Thymus (tissue), 11 donors: Measurements from ENCODE around the gene TAS2R9. TPM values are rescaled to one million over a fixed set of nuclear protein-coding genes. Genes with fewer than 3 reads are reported as not detected.

Source experiments
- DNase-seq, 9 donors: peaks; one replicate each; pipeline ENCODE4 v3.0.0-alpha.2; 2013; ENCODE audit warnings: low spot score in 9 of 9, low read depth in 6 of 9, missing footprints in 1 of 9
- H3K27ac ChIP-seq, 2 donors: one replicate each; pipeline ENCODE4 v1.5.1; 2013; ENCODE audit warnings: control low read depth in 1 of 2, low read depth in 1 of 2, low read length in 1 of 2, mild to moderate bottlenecking in 1 of 2, moderate library complexity in 1 of 2
- H3K27me3 ChIP-seq, 2 donors: one replicate each; pipeline ENCODE4 v1.5.1; 2013; ENCODE audit warnings: low read length in 1 of 2; ENCODE audit not compliant: control insufficient read depth in 2 of 2, insufficient read depth in 1 of 2
- H3K36me3 ChIP-seq, 2 donors: one replicate each; pipeline ENCODE4 v1.5.1; 2013; ENCODE audit warnings: low read length in 1 of 2, mild to moderate bottlenecking in 1 of 2, moderate library complexity in 1 of 2; ENCODE audit not compliant: control insufficient read depth in 2 of 2, insufficient read depth in 2 of 2
- H3K4me1 ChIP-seq, 2 donors: one replicate each; pipeline ENCODE4 v1.5.1; 2013; ENCODE audit warnings: low read length in 2 of 2; ENCODE audit not compliant: control insufficient read depth in 2 of 2, insufficient read depth in 2 of 2
- H3K4me3 ChIP-seq, 2 donors: one replicate each; pipeline ENCODE4 v1.5.1; 2013; ENCODE audit warnings: low read length in 2 of 2, control low read depth in 1 of 2, mild to moderate bottlenecking in 1 of 2
- H3K9me3 ChIP-seq, 2 donors: one replicate each; pipeline ENCODE4 v1.5.1; 2013; ENCODE audit warnings: low read length in 1 of 2, mild to moderate bottlenecking in 1 of 2; ENCODE audit not compliant: control insufficient read depth in 2 of 2, insufficient read depth in 1 of 2
- WGBS: extraction: QIAGEN DNeasy Blood & Tissue Kit; methylation state at CpG from one replicate; pipeline ENCODE4 v1.1.7; 2013; 5-methylcytosine and 5-hydroxymethylcytosine counted together
- polyA plus RNA-seq: library from polyadenylated mRNA; stranded (reverse); fragments of 200-250 nt; gene quantifications from one replicate; pipeline ENCODE4 v1.2.3, GENCODE V29; 2013
- total RNA-seq: library from RNA; stranded (reverse); fragments of 120-200 nt; gene quantifications from one replicate; pipeline ENCODE4 v1.2.4, GENCODE V29; 2013
- donor health status: healthy.

The TAS2R9 gene
- total and polyA plus RNA-seq, 2 donors = not detected

DNA sequence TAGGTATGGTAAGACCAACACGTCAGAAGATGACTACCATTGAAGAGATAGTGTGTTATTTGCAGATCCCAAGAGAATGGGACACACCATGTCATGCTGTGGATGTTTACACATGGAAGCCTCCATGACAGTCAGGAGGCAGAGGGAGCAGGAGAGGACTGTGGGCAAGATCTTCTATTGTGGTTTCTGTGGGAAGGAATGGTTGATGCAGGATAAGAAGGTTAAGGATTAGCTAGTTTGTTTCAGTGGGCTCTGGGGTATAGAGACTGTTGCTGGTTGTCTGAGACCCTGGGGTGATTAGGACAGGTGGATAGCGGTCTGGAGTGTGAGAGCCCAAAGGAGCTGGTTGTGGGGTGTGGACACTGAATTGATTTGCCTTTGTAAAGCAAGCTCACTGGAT lies 30.9 kb downstream of the TAS2R9 start:
- 94% methylated on average over 2 of the region's 2 CpGs for WGBS
- Histone ChIP-seq H3K4me1 (no peaks in the 10 kb centered on the region), H3K36me3 (no peaks in the 10 kb centered on the region), H3K9me3 (no peaks in the 10 kb centered on the region), H3K27me3 (no peaks in the 10 kb centered on the region), H3K27ac (no peak overlapping the region), H3K4me3 (no peak overlapping the region)
- no peak for DNase-seq

DNA sequence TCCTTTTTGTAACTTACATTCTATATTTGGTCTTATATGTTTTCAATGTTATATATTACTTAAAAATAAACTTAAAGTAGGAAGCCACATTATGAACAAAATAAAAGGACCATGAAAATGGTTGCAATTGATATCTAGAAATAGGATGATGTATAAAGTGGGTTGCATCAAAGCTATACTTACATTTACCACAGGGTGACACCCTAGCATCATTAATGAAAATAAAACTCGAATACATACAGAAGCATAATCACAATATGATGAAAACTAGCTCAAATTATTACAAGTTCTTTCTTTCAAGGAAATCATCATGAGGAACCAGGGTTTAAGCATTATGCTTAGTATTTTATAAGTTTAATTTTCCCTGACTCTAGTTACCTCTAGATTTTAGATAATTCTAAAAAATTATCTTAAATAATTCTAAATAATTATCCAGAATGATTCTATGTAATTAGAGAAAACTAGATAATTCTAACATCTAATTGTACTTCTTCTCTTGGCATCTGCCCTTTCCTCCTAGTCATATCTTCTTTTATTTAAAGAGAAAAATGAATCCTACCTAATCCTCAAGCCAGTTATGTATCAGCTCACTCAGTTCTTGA lies 38.7 kb downstream of the TAS2R9 start:
- no peaks in the 10 kb centered on the region for H3K27me3 ChIP-seq
- no peak overlapping the region for H3K4me3 ChIP-seq

DNA sequence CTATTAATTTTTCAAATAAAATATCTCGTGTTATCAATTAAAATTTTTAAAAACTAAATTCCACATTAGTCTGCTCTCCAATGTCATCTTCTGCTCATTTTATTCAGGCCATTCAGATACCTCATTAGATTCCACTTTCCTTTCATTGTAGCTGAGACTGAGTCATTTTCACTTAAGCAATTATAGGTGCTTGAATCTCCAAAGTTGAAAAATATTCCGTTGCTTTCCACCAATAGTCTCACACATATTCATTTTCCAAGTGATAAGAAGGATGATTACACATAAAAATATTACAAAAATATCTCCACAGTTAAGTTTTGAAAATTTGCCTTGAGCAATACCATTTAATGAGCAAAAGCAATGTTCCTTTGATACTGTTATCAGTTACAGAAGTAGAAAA lies 50.3 kb downstream of the TAS2R9 start:
- Histone ChIP-seq H3K4me1 (no peaks in the 10 kb centered on the region), H3K9me3 (peaks cover 1 to 11% of the 10 kb centered on the region in 2 donors)

More for the DNA sequence above, 38.7 kb downstream of the TAS2R9 start:
- H3K27ac ChIP-seq = no peak overlapping the region
- WGBS = 0% methylated on average over 1 of the region's 1 CpG
- no peaks in the 10 kb centered on the region for H3K9me3 ChIP-seq
- no peaks in the 10 kb centered on the region for H3K36me3 ChIP-seq
- DNase-seq = peak in 7 of 9 donors; percentile 6 to 47 (median 15)
- no peaks in the 10 kb centered on the region for H3K4me1 ChIP-seq

More for the DNA sequence above, 50.3 kb downstream of the TAS2R9 start:
- no peaks in the 10 kb centered on the region for H3K36me3 ChIP-seq
- no peak overlapping the region for H3K27ac ChIP-seq
- no peak overlapping the region for H3K4me3 ChIP-seq
- WGBS = 90% methylated on average over 2 of the region's 2 CpGs
- DNase-seq = no peak
- H3K27me3 ChIP-seq = no peaks in the 10 kb centered on the region

Other genes with a start within 250 kb of the TAS2R9 start
- 47.3 TPM for gene MAGOHB, start 196.6 kb downstream of the TAS2R9 start, total RNA-seq
- 38.4 TPM for gene MAGOHB, start 196.6 kb downstream of the TAS2R9 start, polyA plus RNA-seq
- gene STYK1, start 136.1 kb downstream of the TAS2R9 start, total RNA-seq = 0.33 TPM
- gene STYK1, start 136.1 kb downstream of the TAS2R9 start, polyA plus RNA-seq = 0.62 TPM
- 36.6 TPM for gene YBX3, start 86.8 kb downstream of the TAS2R9 start, total RNA-seq
- gene YBX3, start 86.8 kb downstream of the TAS2R9 start, polyA plus RNA-seq = 446 TPM
- gene TAS2R7, start 7.5 kb downstream of the TAS2R9 start, total RNA-seq = not detected
- not detected for gene TAS2R7, start 7.5 kb downstream of the TAS2R9 start, polyA plus RNA-seq
- gene TAS2R8, start 2.9 kb downstream of the TAS2R9 start, total RNA-seq = not detected
- not detected for gene TAS2R8, start 2.9 kb downstream of the TAS2R9 start, polyA plus RNA-seq
- 0.47 TPM for gene TAS2R10, start 16.2 kb upstream of the TAS2R9 start, total RNA-seq
- gene TAS2R10, start 16.2 kb upstream of the TAS2R9 start, polyA plus RNA-seq = 0.21 TPM
- gene PRR4, start 39.3 kb upstream of the TAS2R9 start, total RNA-seq = 1.5 TPM
- 6.4 TPM for gene PRR4, start 39.3 kb upstream of the TAS2R9 start, polyA plus RNA-seq
- gene PRH1, start 74.1 kb upstream of the TAS2R9 start, total RNA-seq = 18.7 TPM
- 7.4 TPM for gene PRH1, start 74.1 kb upstream of the TAS2R9 start, polyA plus RNA-seq
- gene TAS2R13, start 99.4 kb upstream of the TAS2R9 start, total RNA-seq = 0.52 TPM
- gene TAS2R13, start 99.4 kb upstream of the TAS2R9 start, polyA plus RNA-seq = 0.05 TPM
- gene PRH2, start 119.1 kb upstream of the TAS2R9 start, total RNA-seq = 0.80 TPM
- 1.1 TPM for gene PRH2, start 119.1 kb upstream of the TAS2R9 start, polyA plus RNA-seq
- 1.0 TPM for gene TAS2R14, start 129.1 kb upstream of the TAS2R9 start, total RNA-seq
- 5.3 TPM for gene TAS2R14, start 129.1 kb upstream of the TAS2R9 start, polyA plus RNA-seq
- 0.47 TPM for gene TAS2R50, start 176.7 kb upstream of the TAS2R9 start, total RNA-seq
- not detected for gene TAS2R50, start 176.7 kb upstream of the TAS2R9 start, polyA plus RNA-seq
- gene TAS2R20, start 188.1 kb upstream of the TAS2R9 start, total RNA-seq = 0.76 TPM
- 0.30 TPM for gene TAS2R20, start 188.1 kb upstream of the TAS2R9 start, polyA plus RNA-seq
- gene TAS2R19, start 212.5 kb upstream of the TAS2R9 start, total RNA-seq = 2.0 TPM
- gene TAS2R19, start 212.5 kb upstream of the TAS2R9 start, polyA plus RNA-seq = 1.6 TPM
- gene TAS2R31, start 221.2 kb upstream of the TAS2R9 start, total RNA-seq = 2.0 TPM
- 0.75 TPM for gene TAS2R31, start 221.2 kb upstream of the TAS2R9 start, polyA plus RNA-seq